ENCODE measurements around the gene OR10H4.
"Not testable (repeated sequence)": the region's sequence is repeated elsewhere in the genome, so short reads cannot be mapped to it uniquely, and the experiment has no call there.

OR10H4 gene

GRCh38 chr19:15954820-15955219, 6.0 kb downstream of the OR10H4 start:
- Histone ChIP-seq H3K27ac (no peak overlapping the region), H3K4me3 (ENCODE audit: low read depth, low read length) (no peak overlapping the region), H3K27me3 (replicated peaks) (no peaks in the 10 kb centered on the region), H3K36me3 (replicated peaks) (no peaks in the 10 kb centered on the region)
- TF ChIP-seq, protein P1, sequence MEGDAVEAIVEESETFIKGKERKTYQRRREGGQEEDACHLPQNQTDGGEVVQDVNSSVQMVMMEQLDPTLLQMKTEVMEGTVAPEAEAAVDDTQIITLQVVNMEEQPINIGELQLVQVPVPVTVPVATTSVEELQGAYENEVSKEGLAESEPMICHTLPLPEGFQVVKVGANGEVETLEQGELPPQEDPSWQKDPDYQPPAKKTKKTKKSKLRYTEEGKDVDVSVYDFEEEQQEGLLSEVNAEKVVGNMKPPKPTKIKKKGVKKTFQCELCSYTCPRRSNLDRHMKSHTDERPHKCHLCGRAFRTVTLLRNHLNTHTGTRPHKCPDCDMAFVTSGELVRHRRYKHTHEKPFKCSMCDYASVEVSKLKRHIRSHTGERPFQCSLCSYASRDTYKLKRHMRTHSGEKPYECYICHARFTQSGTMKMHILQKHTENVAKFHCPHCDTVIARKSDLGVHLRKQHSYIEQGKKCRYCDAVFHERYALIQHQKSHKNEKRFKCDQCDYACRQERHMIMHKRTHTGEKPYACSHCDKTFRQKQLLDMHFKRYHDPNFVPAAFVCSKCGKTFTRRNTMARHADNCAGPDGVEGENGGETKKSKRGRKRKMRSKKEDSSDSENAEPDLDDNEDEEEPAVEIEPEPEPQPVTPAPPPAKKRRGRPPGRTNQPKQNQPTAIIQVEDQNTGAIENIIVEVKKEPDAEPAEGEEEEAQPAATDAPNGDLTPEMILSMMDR (IDR thresholded peaks at IDR 0.05; ENCODE audit: low read depth, low read length, missing control alignments) = no peak
- in situ Hi-C loops (cut with HindIII; ENCODE audit: low pct_ligation_motif_present, low sequenced_read_pairs) = no loop called here
- no peak for DNase-seq

GRCh38 chr19:15962319-15962718, 13.5 kb downstream of the OR10H4 start:
- Histone ChIP-seq H3K4me3 (ENCODE audit: low read depth, low read length) (no peak overlapping the region), H3K36me3 (replicated peaks) (no peaks in the 10 kb centered on the region), H3K27me3 (replicated peaks) (no peaks in the 10 kb centered on the region), H3K27ac (no peak overlapping the region)
- in situ Hi-C loops (cut with HindIII; ENCODE audit: low pct_ligation_motif_present, low sequenced_read_pairs) = no loop called here
- TF ChIP-seq, protein P1 (IDR thresholded peaks at IDR 0.05; ENCODE audit: low read depth, low read length, missing control alignments) = no peak
- no peak for DNase-seq

DNA sequence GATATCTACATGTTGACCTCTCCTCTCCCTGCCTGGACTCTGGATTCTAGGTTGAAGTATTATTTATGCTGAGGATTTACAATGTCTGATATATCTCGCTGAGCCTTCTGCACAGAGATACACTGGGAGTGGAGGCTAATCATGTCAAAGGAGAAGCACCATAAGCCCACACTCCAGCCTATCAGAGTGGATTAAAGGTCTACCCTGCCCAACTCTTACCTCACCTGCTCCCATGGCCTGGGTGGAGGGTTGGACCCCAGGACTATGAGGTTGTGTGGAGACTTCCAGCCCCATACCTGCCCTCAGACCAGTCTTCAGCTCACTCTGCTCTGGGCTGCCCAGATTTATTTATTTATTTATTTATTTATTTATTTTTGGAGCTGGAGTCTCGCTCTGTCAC, 15.4 kb downstream of the OR10H4 start:
- TF ChIP-seq, protein P1 (IDR thresholded peaks at IDR 0.05; ENCODE audit: low read depth, low read length, missing control alignments) = no peak
- Histone ChIP-seq H3K27me3 (replicated peaks) (no peaks in the 10 kb centered on the region), H3K27ac (no peak overlapping the region), H3K4me3 (ENCODE audit: low read depth, low read length) (no peak overlapping the region), H3K36me3 (replicated peaks) (no peaks in the 10 kb centered on the region)
- DNase-seq = no peak
- in situ Hi-C loops (cut with HindIII; ENCODE audit: low pct_ligation_motif_present, low sequenced_read_pairs) = no loop called here

GRCh38 chr19:15971224-15971780, 22.5 kb downstream of the OR10H4 start:
- H3K4me3 ChIP-seq (ENCODE audit: low read depth, low read length) = no peak overlapping the region
- in situ Hi-C loops (cut with HindIII; ENCODE audit: low pct_ligation_motif_present, low sequenced_read_pairs) = no loop called here
- TF ChIP-seq, protein P1 (IDR thresholded peaks at IDR 0.05; ENCODE audit: low read depth, low read length, missing control alignments) = peak; percentile 19
- no peaks in the 10 kb centered on the region for H3K36me3 ChIP-seq (replicated peaks)
- no peak overlapping the region for H3K27ac ChIP-seq
- DNase-seq = no peak
- H3K27me3 ChIP-seq (replicated peaks) = no peaks in the 10 kb centered on the region

DNA sequence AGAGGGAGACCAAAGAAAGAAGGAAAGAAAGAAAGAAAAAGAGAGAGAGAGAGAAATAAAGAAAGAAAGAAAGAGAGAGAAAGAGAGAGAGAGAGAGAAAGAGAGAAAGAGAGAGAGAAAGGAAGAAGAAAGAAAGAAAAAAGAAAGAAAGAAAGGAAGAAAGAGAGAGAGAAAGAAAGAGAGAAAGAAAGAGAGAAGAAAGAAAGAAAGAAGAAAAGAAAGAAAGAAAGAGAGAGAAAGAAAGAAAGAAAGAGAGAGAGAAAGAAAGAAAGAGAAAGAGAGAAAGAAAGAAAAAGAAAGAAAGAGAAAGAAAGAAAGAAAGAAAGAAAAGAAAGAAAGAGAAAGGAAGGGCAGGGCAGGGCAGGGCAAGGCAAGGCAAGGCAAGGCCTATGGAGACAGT, 23.2 kb downstream of the OR10H4 start:
- DNase-seq; H3K27ac ChIP-seq; H3K4me3 ChIP-seq (ENCODE audit: low read depth, low read length); in situ Hi-C loops (cut with HindIII; ENCODE audit: low pct_ligation_motif_present, low sequenced_read_pairs); H3K27me3 ChIP-seq (replicated peaks); H3K36me3 ChIP-seq (replicated peaks): not testable (repeated sequence)

GRCh38 chr19:15974856-15975255, 26.0 kb downstream of the OR10H4 start:
- Histone ChIP-seq H3K27ac (no peak overlapping the region), H3K27me3 (replicated peaks) (no peaks in the 10 kb centered on the region), H3K4me3 (ENCODE audit: low read depth, low read length) (no peak overlapping the region), H3K36me3 (replicated peaks) (no peaks in the 10 kb centered on the region)
- in situ Hi-C loops (cut with HindIII; ENCODE audit: low pct_ligation_motif_present, low sequenced_read_pairs) = no loop called here
- TF ChIP-seq, protein P1 (IDR thresholded peaks at IDR 0.05; ENCODE audit: low read depth, low read length, missing control alignments) = no peak
- no peak for DNase-seq
